Spinal cord (tissue), 9 donors: ENCODE results near the gene CABCOCO1. TPM values are rescaled to one million over a fixed set of nuclear protein-coding genes. Genes with fewer than 3 reads are reported as not detected.

ENCODE experiments used
- DNase-seq, 6 donors: peaks; one replicate each; pipeline versions ENCODE4 v3.0.0 to v3.0.0-alpha.2; 2013 to 2015; ENCODE audit warnings: low spot score in 6 of 6, low read depth in 4 of 6
- H3K27ac ChIP-seq: one replicate; pipeline ENCODE4 v1.5.1; 2013; ENCODE audit warnings: low read depth, low read length, control low read depth
- H3K27me3 ChIP-seq: one replicate; pipeline ENCODE4 v1.6.1; 2013; ENCODE audit warnings: low read length; ENCODE audit not compliant: control insufficient read depth, insufficient read depth
- H3K36me3 ChIP-seq: one replicate; pipeline ENCODE4 v1.6.1; 2013; ENCODE audit warnings: low read length; ENCODE audit not compliant: control insufficient read depth, insufficient read depth
- H3K4me1 ChIP-seq: one replicate; pipeline ENCODE4 v1.6.1; 2013; ENCODE audit warnings: low read length; ENCODE audit not compliant: control insufficient read depth, insufficient read depth
- H3K4me3 ChIP-seq: one replicate; pipeline ENCODE4 v1.5.1; 2013; ENCODE audit warnings: low read depth, low read length, control low read depth
- H3K9me3 ChIP-seq: one replicate; pipeline ENCODE4 v1.6.1; 2013; ENCODE audit warnings: low read length; ENCODE audit not compliant: control insufficient read depth, insufficient read depth
- polyA plus RNA-seq, 2 donors: library from polyadenylated mRNA; unstranded; fragments of 120-200 nt; gene quantifications; one replicate each; pipeline ENCODE4 v1.2.1, GENCODE V29; 2013; ENCODE audit not compliant: insufficient read length in 2 of 2
- total RNA-seq, 2 donors: library from RNA; depleted of rRNA in 1 of 2; stranded (reverse); fragments of 120-200 nt in 1 of 2; fragments of >200 nt in 1 of 2; gene quantifications; one replicate each; pipeline versions ENCODE4 v1.2.3 to v1.2.4, GENCODE V29; 2013 to 2014

CABCOCO1 gene
- total and polyA plus RNA-seq, 4 donors, result 4.7 to 6.9 (median 6.4) TPM

DNA sequence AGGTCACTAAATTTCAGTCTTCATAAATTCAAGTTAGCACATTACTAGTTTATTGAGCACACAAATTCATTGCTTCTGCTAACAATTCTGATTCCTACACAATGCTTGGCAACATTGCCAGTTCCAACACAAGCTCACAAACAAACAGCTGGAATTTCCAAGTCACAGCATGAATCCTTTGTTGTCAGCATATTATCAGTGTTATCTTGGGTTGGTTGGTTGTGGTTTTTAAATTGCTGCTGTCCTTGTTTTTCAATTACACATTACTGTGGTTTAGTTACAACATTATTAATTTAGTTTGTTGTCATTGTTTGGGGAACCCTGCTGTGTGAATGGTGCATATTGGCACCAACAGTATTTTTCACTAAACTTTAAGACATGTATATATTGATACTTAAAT lies 152.8 kb downstream of the CABCOCO1 start:
- Histone ChIP-seq H3K27me3 (no peaks in the 10 kb centered on the region), H3K4me1 (no peaks in the 10 kb centered on the region), H3K27ac (no peak overlapping the region), H3K9me3 (no peaks in the 10 kb centered on the region), H3K36me3 (no peaks in the 10 kb centered on the region), H3K4me3 (no peak overlapping the region)
- no peak for DNase-seq

Other genes with a start within 250 kb of the CABCOCO1 start
- 1 to 10 TPM; 2.9 to 6.0 TPM for gene TMEM26, start 209.5 kb upstream of the CABCOCO1 start, total RNA-seq
- gene TMEM26, start 209.5 kb upstream of the CABCOCO1 start, polyA plus RNA-seq, result 1 to 10 TPM; 1.9 to 2.0 TPM
- gene ARID5B, start 238.8 kb downstream of the CABCOCO1 start, total RNA-seq, result 10 to 100 TPM; 25.7 to 26.4 TPM
- 10 to 100 TPM in 1 of 2 donors, 1 to 10 TPM in 1; 9.3 to 11.2 TPM for gene ARID5B, start 238.8 kb downstream of the CABCOCO1 start, polyA plus RNA-seq